ENCODE data around the gene PDLIM1. TPM values are rescaled to one million over a fixed set of nuclear protein-coding genes. Genes with fewer than 3 reads are reported as not detected.

PDLIM1 gene
- total and polyA plus RNA-seq, 2 donors from 2014 or later: 72.9 to 148 TPM

DNA sequence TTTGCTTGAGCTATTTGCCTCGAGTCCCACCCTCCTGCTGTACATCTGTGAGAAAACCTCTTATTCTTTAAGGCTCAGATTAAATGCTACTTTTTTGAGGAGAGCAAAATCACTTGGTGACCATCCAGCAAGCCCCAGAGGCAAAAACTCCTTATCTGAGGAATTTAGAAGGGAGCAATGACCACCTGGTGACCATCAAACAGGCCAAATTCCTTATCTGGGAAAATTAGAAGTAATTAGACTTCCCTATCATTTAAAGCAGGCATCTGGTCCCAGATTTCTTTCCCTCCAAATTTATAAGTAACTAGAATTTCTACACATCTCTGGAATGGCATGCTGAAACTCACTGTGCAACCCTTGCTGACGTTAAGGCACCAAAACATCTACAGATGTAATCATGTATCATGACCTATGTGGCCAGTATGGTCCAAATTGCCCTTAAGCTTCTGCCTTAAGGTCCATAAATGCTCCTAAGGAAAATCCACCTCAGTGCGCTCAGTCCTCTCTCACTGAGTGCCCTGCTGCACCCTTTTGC is 40.9 kb upstream of the PDLIM1 start:
- no peak for DNase-seq
- intact Hi-C loops (cut with DNase I): no loop called here
- Histone ChIP-seq H3K36me3 (ENCODE audit: control insufficient read depth in 2 of 3, insufficient read depth in 3 of 3, low read length in 3 of 3) (peaks cover 0 to 2% (median 0%) of the 10 kb centered on the region in 3 donors), H3K27me3 (ENCODE audit: control insufficient read depth, insufficient read depth, low read length) (no peaks in the 10 kb centered on the region), H3K27ac (ENCODE audit: low read depth in 2 of 2, low read length in 2 of 2) (no peak overlapping the region), H3K9ac (ENCODE audit: low read length in 3 of 3) (no peak overlapping the region), H3K4me1 (ENCODE audit: control insufficient read depth in 2 of 3, insufficient read depth in 2 of 3, low read depth in 1 of 3, low read length in 3 of 3) (no peaks in the 10 kb centered on the region), H3K9me3 (ENCODE audit: control insufficient read depth in 2 of 3, insufficient read depth in 1 of 3, low read length in 3 of 3) (no peaks in the 10 kb centered on the region), H3K4me3 (ENCODE audit: low read length in 3 of 3) (no peak overlapping the region)
- no peak for FAIRE-seq
- TF ChIP-seq, protein P1, sequence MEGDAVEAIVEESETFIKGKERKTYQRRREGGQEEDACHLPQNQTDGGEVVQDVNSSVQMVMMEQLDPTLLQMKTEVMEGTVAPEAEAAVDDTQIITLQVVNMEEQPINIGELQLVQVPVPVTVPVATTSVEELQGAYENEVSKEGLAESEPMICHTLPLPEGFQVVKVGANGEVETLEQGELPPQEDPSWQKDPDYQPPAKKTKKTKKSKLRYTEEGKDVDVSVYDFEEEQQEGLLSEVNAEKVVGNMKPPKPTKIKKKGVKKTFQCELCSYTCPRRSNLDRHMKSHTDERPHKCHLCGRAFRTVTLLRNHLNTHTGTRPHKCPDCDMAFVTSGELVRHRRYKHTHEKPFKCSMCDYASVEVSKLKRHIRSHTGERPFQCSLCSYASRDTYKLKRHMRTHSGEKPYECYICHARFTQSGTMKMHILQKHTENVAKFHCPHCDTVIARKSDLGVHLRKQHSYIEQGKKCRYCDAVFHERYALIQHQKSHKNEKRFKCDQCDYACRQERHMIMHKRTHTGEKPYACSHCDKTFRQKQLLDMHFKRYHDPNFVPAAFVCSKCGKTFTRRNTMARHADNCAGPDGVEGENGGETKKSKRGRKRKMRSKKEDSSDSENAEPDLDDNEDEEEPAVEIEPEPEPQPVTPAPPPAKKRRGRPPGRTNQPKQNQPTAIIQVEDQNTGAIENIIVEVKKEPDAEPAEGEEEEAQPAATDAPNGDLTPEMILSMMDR (IDR thresholded peaks at IDR 0.05; ENCODE audit: borderline replicate concordance, extremely low read depth, insufficient read depth): no peak

GRCh38 chr10:95330966-95331453 is 40.2 kb upstream of the PDLIM1 start:
- FAIRE-seq: no peak
- H3K9ac ChIP-seq (ENCODE audit: low read length in 3 of 3): no peak overlapping the region
- H3K36me3 ChIP-seq (ENCODE audit: control insufficient read depth in 2 of 3, insufficient read depth in 3 of 3, low read length in 3 of 3): peaks cover 0 to 2% (median 0%) of the 10 kb centered on the region in 3 donors
- H3K9me3 ChIP-seq (ENCODE audit: control insufficient read depth in 2 of 3, insufficient read depth in 1 of 3, low read length in 3 of 3): no peaks in the 10 kb centered on the region
- H3K27ac ChIP-seq (ENCODE audit: low read depth in 2 of 2, low read length in 2 of 2): no peak overlapping the region
- H3K4me1 ChIP-seq (ENCODE audit: control insufficient read depth in 2 of 3, insufficient read depth in 2 of 3, low read depth in 1 of 3, low read length in 3 of 3): no peaks in the 10 kb centered on the region
- intact Hi-C loops (cut with DNase I): no loop called here
- H3K27me3 ChIP-seq (ENCODE audit: control insufficient read depth, insufficient read depth, low read length): no peaks in the 10 kb centered on the region
- DNase-seq: no peak
- TF ChIP-seq, protein P1 (IDR thresholded peaks at IDR 0.05; ENCODE audit: borderline replicate concordance, extremely low read depth, insufficient read depth): no peak
- no peak overlapping the region for H3K4me3 ChIP-seq (ENCODE audit: low read length in 3 of 3)

- Histone ChIP-seq H3K36me3 (ENCODE audit: control insufficient read depth in 2 of 3, insufficient read depth in 3 of 3, low read length in 3 of 3) (peaks cover 0 to 2% (median 0%) of the 10 kb centered on the region in 3 donors), H3K4me3 (ENCODE audit: low read length in 3 of 3) (no peak overlapping the region), H3K9me3 (ENCODE audit: control insufficient read depth in 2 of 3, insufficient read depth in 1 of 3, low read length in 3 of 3) (no peaks in the 10 kb centered on the region), H3K27ac (ENCODE audit: low read depth in 2 of 2, low read length in 2 of 2) (no peak overlapping the region), H3K4me1 (ENCODE audit: control insufficient read depth in 2 of 3, insufficient read depth in 2 of 3, low read depth in 1 of 3, low read length in 3 of 3) (no peaks in the 10 kb centered on the region), H3K27me3 (ENCODE audit: control insufficient read depth, insufficient read depth, low read length) (no peaks in the 10 kb centered on the region), H3K9ac (ENCODE audit: low read length in 3 of 3) (no peak overlapping the region)
- TF ChIP-seq, protein P1 (IDR thresholded peaks at IDR 0.05; ENCODE audit: borderline replicate concordance, extremely low read depth, insufficient read depth): no peak
- intact Hi-C loops (cut with DNase I): no loop called here
- FAIRE-seq: no peak
- DNase-seq: no peak
Measured at GRCh38 chr10:95329296-95329695, 38.5 kb upstream of the PDLIM1 start.

DNA sequence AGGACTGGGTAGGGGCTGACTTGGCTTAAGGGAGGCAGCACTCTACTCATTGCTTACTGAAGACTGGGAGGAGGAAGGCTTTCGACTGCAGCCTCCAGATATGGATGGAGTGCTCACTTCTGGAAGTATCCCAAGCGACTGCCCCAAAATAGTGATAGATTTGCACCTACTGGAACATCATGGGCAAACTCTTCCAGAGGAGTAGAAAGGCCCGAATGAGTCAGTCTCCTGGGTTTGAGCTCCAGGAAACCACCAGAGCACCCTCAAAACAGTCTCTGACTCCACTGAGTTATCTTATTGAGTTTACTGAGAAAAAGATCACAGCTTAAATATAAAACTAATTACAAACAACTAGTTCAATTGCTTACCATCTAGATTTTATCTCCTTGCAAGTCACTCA is 37.2 kb upstream of the PDLIM1 start:
- no peak overlapping the region for H3K9ac ChIP-seq (ENCODE audit: low read length in 3 of 3)
- FAIRE-seq: no peak
- no peak overlapping the region for H3K27ac ChIP-seq (ENCODE audit: low read depth in 2 of 2, low read length in 2 of 2)
- intact Hi-C loops (cut with DNase I): no loop called here
- DNase-seq: no peak
- no peak overlapping the region for H3K4me3 ChIP-seq (ENCODE audit: low read length in 3 of 3)
- TF ChIP-seq, protein P1 (IDR thresholded peaks at IDR 0.05; ENCODE audit: borderline replicate concordance, extremely low read depth, insufficient read depth): no peak
- H3K4me1 ChIP-seq (ENCODE audit: control insufficient read depth in 2 of 3, insufficient read depth in 2 of 3, low read depth in 1 of 3, low read length in 3 of 3): no peaks in the 10 kb centered on the region
- peaks cover 0 to 2% (median 0%) of the 10 kb centered on the region in 3 donors for H3K36me3 ChIP-seq (ENCODE audit: control insufficient read depth in 2 of 3, insufficient read depth in 3 of 3, low read length in 3 of 3)
- no peaks in the 10 kb centered on the region for H3K27me3 ChIP-seq (ENCODE audit: control insufficient read depth, insufficient read depth, low read length)
- no peaks in the 10 kb centered on the region for H3K9me3 ChIP-seq (ENCODE audit: control insufficient read depth in 2 of 3, insufficient read depth in 1 of 3, low read length in 3 of 3)

Measured in kidney (tissue), 14 donors.